Measurements from ENCODE around the gene PHACTR4.

- TF ChIP-seq SP1 (IDR thresholded peaks at IDR 0.05) (no peak), ZNF384 (IDR thresholded peaks at IDR 0.05) (no peak), ELF4 (IDR thresholded peaks at IDR 0.05) (no peak), PKNOX1 (IDR thresholded peaks at IDR 0.05) (no peak), FOXM1 (IDR thresholded peaks at IDR 0.05; ENCODE audit: borderline replicate concordance) (no peak), CTBP1 (IDR thresholded peaks at IDR 0.05; ENCODE audit: borderline replicate concordance) (no peak), TARDBP (IDR thresholded peaks at IDR 0.05) (no peak)
Measured at GRCh38 chr1:28506907-28507246, 137.3 kb downstream of the PHACTR4 start.
